Omental fat pad (tissue), 4 donors: ENCODE data around the gene CLDN15. TPM values are rescaled to one million over a fixed set of nuclear protein-coding genes. Genes with fewer than 3 reads are reported as not detected.
"Not testable (repeated sequence)": the region's sequence is repeated elsewhere in the genome, so short reads cannot be mapped to it uniquely, and the experiment has no call there.

Experiments
- ATAC-seq: fragments of 150-250 bp; one replicate; pipeline ENCODE4 v1.9.1; 2016; ENCODE audit warnings: mild to moderate bottlenecking, moderate library complexity; ENCODE audit not compliant: low FRiP score
- DNase-seq: peaks from one replicate; pipeline ENCODE4 v3.0.0-alpha.2; 2019; ENCODE audit warnings: low spot score
- CTCF ChIP-seq, 3 donors: fragments of 450-650 bp; IDR thresholded peaks; one replicate each; pipeline ENCODE4 v1.5.1; 2016 to 2017; ENCODE audit warnings: antibody characterized with exemption in 3 of 3, mild to moderate bottlenecking in 3 of 3, moderate library complexity in 2 of 3
- total RNA-seq, 4 donors: library from RNA; depleted of rRNA; stranded (reverse); fragments of >200 nt; gene quantifications; one replicate each; pipeline ENCODE4 v1.1.0, GENCODE V29; 2016

The CLDN15 gene
- total RNA-seq, 4 donors from 2014 or later, result 43.3 to 280 (median 60.5) TPM

- ATAC-seq (no peak), DNase-seq (no peak)
- TF ChIP-seq CTCF (IDR thresholded peaks at IDR 0.05), result no peak
Measured at GRCh38 chr7:101273206-101273605, 35.6 kb upstream of the CLDN15 start.

GRCh38 chr7:101271021-101271420, 33.4 kb upstream of the CLDN15 start:
- DNase-seq (no peak), ATAC-seq (no peak)
- no peak for TF ChIP-seq CTCF (IDR thresholded peaks at IDR 0.05)

GRCh38 chr7:101269664-101270063, 32.1 kb upstream of the CLDN15 start:
- no peak for TF ChIP-seq CTCF (IDR thresholded peaks at IDR 0.05)
- no peak for ATAC-seq
- DNase-seq, result no peak

- ATAC-seq (peak; percentile 45), DNase-seq (no peak)
- no peak for TF ChIP-seq CTCF (IDR thresholded peaks at IDR 0.05)
Measured at GRCh38 chr7:101265622-101266516, 28.3 kb upstream of the CLDN15 start.

- DNase-seq, result not testable (repeated sequence)
- peak; percentile 72 for ATAC-seq
Measured at GRCh38 chr7:101264102-101264706, 26.6 kb upstream of the CLDN15 start.

- no peak for ATAC-seq
- TF ChIP-seq CTCF (IDR thresholded peaks at IDR 0.05), result no peak
- no peak for DNase-seq
Measured at GRCh38 chr7:101258243-101258731, 20.7 kb upstream of the CLDN15 start.

GRCh38 chr7:101255796-101256195, 18.2 kb upstream of the CLDN15 start:
- DNase-seq (no peak), ATAC-seq (no peak)
- no peak for TF ChIP-seq CTCF (IDR thresholded peaks at IDR 0.05)

- DNase-seq, ATAC-seq: not testable (repeated sequence)
Measured at GRCh38 chr7:101253199-101253598, 15.6 kb upstream of the CLDN15 start.
